Astrocyte (in vitro differentiated cells and primary cell): Measurements from ENCODE around the gene PROB1. TPM values are rescaled to one million over a fixed set of nuclear protein-coding genes. Genes with fewer than 3 reads are reported as not detected.

Experiments
- DNase-seq: peaks from one replicate; pipeline ENCODE4 v3.0.0-alpha.2; 2010; ENCODE audit warnings: low read depth
- FAIRE-seq: peaks from 2 replicates; lab custom pipeline; 2011; peaks lifted over from hg19 to GRCh38; lab: Jason Lieb, UNC
- H2AFZ ChIP-seq: 2 replicates; pipeline ENCODE4 v1.6.0; 2012; ENCODE audit warnings: low read depth, low read length, inconsistent platforms
- H3K27ac ChIP-seq: 2 replicates; pipeline ENCODE4 v1.5.1; 2011; ENCODE audit warnings: low read depth, low read length, inconsistent platforms
- H3K27me3 ChIP-seq: 2 replicates; pipeline ENCODE4 v1.6.0; 2011; ENCODE audit warnings: low read length, inconsistent platforms; ENCODE audit not compliant: insufficient read depth
- H3K36me3 ChIP-seq: 2 replicates; pipeline ENCODE4 v1.5.1; 2011; ENCODE audit warnings: low read length, inconsistent platforms; ENCODE audit not compliant: insufficient read depth
- H3K4me1 ChIP-seq: 2 replicates; pipeline ENCODE4 v1.5.1; 2011; ENCODE audit warnings: low read length, inconsistent platforms; ENCODE audit not compliant: insufficient read depth
- H3K4me2 ChIP-seq: 2 replicates; pipeline ENCODE4 v1.6.0; 2012; ENCODE audit warnings: low read length, inconsistent platforms
- H3K4me3 ChIP-seq: 2 replicates; pipeline ENCODE4 v1.5.1; 2011; ENCODE audit warnings: low read depth, mild to moderate bottlenecking, low read length, inconsistent platforms; ENCODE audit not compliant: insufficient read depth
- H3K79me2 ChIP-seq: 2 replicates; pipeline ENCODE4 v1.6.0; 2012; ENCODE audit warnings: mild to moderate bottlenecking, low read length, inconsistent platforms; ENCODE audit not compliant: insufficient read depth
- H3K9ac ChIP-seq: 2 replicates; pipeline ENCODE4 v1.6.0; 2012; ENCODE audit warnings: mild to moderate bottlenecking, low read length, inconsistent platforms
- H3K9me3 ChIP-seq: 2 replicates; pipeline ENCODE4 v1.5.1; 2012; ENCODE audit warnings: low read depth, mild to moderate bottlenecking, low read length, inconsistent platforms; ENCODE audit not compliant: insufficient read depth
- H4K20me1 ChIP-seq: 2 replicates; pipeline ENCODE4 v1.6.0; 2012; ENCODE audit warnings: low read length, inconsistent platforms; ENCODE audit not compliant: insufficient read depth
- H3K27ac Mint-ChIP-seq: one replicate; pipeline ENCODE4 v1.8.0; 2021; ENCODE audit warnings: mild to moderate bottlenecking, mixed read lengths; ENCODE audit not compliant: unreplicated experiment
- H3K27me3 Mint-ChIP-seq: one replicate; pipeline ENCODE4 v1.8.0; 2021; ENCODE audit warnings: low read depth, mixed read lengths; ENCODE audit not compliant: unreplicated experiment
- H3K36me3 Mint-ChIP-seq: one replicate; pipeline ENCODE4 v1.8.0; 2021; ENCODE audit warnings: low read depth, mixed read lengths; ENCODE audit not compliant: unreplicated experiment
- H3K4me1 Mint-ChIP-seq: one replicate; pipeline ENCODE4 v1.8.0; 2021; ENCODE audit warnings: low read depth, mixed read lengths; ENCODE audit not compliant: unreplicated experiment
- H3K4me3 Mint-ChIP-seq: one replicate; pipeline ENCODE4 v1.8.0; 2021; ENCODE audit warnings: mild to moderate bottlenecking, moderate library complexity, mixed read lengths; ENCODE audit not compliant: unreplicated experiment
- H3K9me3 Mint-ChIP-seq: one replicate; pipeline ENCODE4 v1.8.0; 2021; ENCODE audit warnings: mild to moderate bottlenecking, mixed read lengths; ENCODE audit not compliant: unreplicated experiment
- EZH2 ChIP-seq: IDR thresholded peaks from 2 replicates; pipeline ENCODE4 v1.6.1; 2012; ENCODE audit warnings: mild to moderate bottlenecking, low read length, inconsistent platforms; ENCODE audit not compliant: insufficient read depth
- total RNA-seq: library from RNA; stranded (reverse); gene quantifications from 2 replicates; pipeline ENCODE4 v1.2.1, GENCODE V29; 2021
- TF ChIP-seq, protein P1 (sequence below): IDR thresholded peaks from 2 replicates; pipeline ENCODE4 v1.5.1; 2011; ENCODE audit warnings: low read depth, mild to moderate bottlenecking, inconsistent platforms, low read length, moderate library complexity; ENCODE audit not compliant: insufficient read depth

Gene PROB1
- total RNA-seq, 1 donor from 2014 or later, result 0.59 TPM

GRCh38 chr5:139385061-139386049 lies 9.5 kb downstream of the PROB1 start:
- Mint-ChIP-seq H3K9me3 (no peaks in the 10 kb centered on the region), H3K27me3 (peaks cover 16% of the 10 kb centered on the region), H3K27ac (no peak overlapping the region), H3K36me3 (no peaks in the 10 kb centered on the region), H3K4me3 (no peak overlapping the region), H3K4me1 (no peaks in the 10 kb centered on the region)
- DNase-seq (no peak), FAIRE-seq (no peak)
- H3K79me2 ChIP-seq, result no peaks in the 10 kb centered on the region
- no peaks in the 10 kb centered on the region for H3K9me3 ChIP-seq
- no peak overlapping the region for H3K27ac ChIP-seq
- no peaks in the 10 kb centered on the region for H4K20me1 ChIP-seq
- H3K36me3 ChIP-seq, result no peaks in the 10 kb centered on the region
- no peak overlapping the region for H3K4me2 ChIP-seq
- H3K27me3 ChIP-seq, result no peaks in the 10 kb centered on the region
- no peak for TF ChIP-seq EZH2
- TF ChIP-seq, protein P1, sequence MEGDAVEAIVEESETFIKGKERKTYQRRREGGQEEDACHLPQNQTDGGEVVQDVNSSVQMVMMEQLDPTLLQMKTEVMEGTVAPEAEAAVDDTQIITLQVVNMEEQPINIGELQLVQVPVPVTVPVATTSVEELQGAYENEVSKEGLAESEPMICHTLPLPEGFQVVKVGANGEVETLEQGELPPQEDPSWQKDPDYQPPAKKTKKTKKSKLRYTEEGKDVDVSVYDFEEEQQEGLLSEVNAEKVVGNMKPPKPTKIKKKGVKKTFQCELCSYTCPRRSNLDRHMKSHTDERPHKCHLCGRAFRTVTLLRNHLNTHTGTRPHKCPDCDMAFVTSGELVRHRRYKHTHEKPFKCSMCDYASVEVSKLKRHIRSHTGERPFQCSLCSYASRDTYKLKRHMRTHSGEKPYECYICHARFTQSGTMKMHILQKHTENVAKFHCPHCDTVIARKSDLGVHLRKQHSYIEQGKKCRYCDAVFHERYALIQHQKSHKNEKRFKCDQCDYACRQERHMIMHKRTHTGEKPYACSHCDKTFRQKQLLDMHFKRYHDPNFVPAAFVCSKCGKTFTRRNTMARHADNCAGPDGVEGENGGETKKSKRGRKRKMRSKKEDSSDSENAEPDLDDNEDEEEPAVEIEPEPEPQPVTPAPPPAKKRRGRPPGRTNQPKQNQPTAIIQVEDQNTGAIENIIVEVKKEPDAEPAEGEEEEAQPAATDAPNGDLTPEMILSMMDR, result no peak
- H2AFZ ChIP-seq, result no peak overlapping the region
- H3K4me1 ChIP-seq, result no peaks in the 10 kb centered on the region
- no peak overlapping the region for H3K4me3 ChIP-seq
- no peak overlapping the region for H3K9ac ChIP-seq

DNA sequence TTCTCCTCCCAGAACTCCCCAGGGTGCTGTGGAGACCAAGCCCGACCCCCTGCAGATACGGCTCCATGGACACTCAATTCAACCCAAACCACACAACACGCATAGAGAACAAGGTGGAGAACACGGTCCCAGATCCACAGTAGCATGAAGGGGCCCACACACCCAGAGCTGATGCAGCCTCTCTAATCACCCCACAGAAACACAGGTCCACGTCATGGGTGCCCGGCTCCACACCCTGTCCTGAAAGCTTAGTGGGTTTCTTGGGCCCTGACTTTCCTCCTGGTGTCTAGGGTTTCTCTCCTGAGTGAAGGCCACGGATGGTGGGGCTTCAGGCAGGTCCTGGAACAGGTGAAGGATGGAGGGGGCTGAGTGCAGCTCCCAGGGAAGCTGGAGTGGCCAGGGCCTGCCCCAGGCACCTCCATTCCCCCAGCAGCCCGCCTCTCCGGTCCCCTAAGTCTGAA lies 10.3 kb downstream of the PROB1 start:
- H3K27me3 ChIP-seq, result no peaks in the 10 kb centered on the region
- H3K4me1 ChIP-seq, result no peaks in the 10 kb centered on the region
- FAIRE-seq (no peak), DNase-seq (no peak)
- peak overlapping the region; percentile 20 for H3K27ac Mint-ChIP-seq
- no peak for TF ChIP-seq EZH2
- TF ChIP-seq, protein P1, result no peak
- H3K4me3 Mint-ChIP-seq, result no peak overlapping the region
- H3K79me2 ChIP-seq, result no peaks in the 10 kb centered on the region
- H3K4me3 ChIP-seq, result no peak overlapping the region
- peaks cover 16% of the 10 kb centered on the region for H3K27me3 Mint-ChIP-seq
- H3K4me1 Mint-ChIP-seq, result no peaks in the 10 kb centered on the region
- H3K36me3 Mint-ChIP-seq, result peaks cover 2% of the 10 kb centered on the region
- no peaks in the 10 kb centered on the region for H3K36me3 ChIP-seq
- no peak overlapping the region for H3K4me2 ChIP-seq
- H2AFZ ChIP-seq, result no peak overlapping the region
- peaks cover under 1% of the 10 kb centered on the region for H4K20me1 ChIP-seq
- no peak overlapping the region for H3K27ac ChIP-seq
- H3K9me3 ChIP-seq, result no peaks in the 10 kb centered on the region
- H3K9me3 Mint-ChIP-seq, result no peaks in the 10 kb centered on the region
- H3K9ac ChIP-seq, result no peak overlapping the region
